Measurements from ENCODE around the gene AK2.

DNA sequence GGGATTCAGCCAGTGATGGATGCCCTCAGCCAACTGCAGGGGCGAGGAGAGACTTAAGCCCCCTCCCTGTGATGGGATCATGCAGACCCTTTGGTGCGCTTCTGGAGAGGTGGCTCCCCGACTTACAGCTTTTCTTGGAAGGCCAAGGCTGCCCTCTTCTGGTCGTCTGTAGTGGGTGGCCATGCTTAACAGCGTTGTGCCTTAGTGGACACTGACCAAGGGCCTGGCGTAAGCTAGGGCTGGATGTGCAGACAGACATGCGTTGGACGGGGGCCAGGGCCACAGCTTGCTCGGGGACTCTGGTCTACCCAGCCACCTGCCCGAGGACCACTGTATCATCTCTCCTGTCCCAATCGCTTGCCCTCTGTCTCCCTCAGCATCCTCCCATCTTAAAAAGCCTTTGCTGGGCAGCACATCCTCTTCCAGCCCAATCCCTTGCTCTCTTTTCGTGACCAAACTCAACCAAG, 49.7 kb upstream of the AK2 start:
- TF ChIP-seq, protein P1, sequence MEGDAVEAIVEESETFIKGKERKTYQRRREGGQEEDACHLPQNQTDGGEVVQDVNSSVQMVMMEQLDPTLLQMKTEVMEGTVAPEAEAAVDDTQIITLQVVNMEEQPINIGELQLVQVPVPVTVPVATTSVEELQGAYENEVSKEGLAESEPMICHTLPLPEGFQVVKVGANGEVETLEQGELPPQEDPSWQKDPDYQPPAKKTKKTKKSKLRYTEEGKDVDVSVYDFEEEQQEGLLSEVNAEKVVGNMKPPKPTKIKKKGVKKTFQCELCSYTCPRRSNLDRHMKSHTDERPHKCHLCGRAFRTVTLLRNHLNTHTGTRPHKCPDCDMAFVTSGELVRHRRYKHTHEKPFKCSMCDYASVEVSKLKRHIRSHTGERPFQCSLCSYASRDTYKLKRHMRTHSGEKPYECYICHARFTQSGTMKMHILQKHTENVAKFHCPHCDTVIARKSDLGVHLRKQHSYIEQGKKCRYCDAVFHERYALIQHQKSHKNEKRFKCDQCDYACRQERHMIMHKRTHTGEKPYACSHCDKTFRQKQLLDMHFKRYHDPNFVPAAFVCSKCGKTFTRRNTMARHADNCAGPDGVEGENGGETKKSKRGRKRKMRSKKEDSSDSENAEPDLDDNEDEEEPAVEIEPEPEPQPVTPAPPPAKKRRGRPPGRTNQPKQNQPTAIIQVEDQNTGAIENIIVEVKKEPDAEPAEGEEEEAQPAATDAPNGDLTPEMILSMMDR (IDR thresholded peaks at IDR 0.05), result peak; percentile 14 to 83 (median 65)
- no peak for TF ChIP-seq POLR2A (IDR thresholded peaks at IDR 0.05)
